HG02852 (cell line): ENCODE measurements around the gene KRTAP9-9.
"Not testable (repeated sequence)": the region's sequence is repeated elsewhere in the genome, so short reads cannot be mapped to it uniquely, and the experiment has no call there.

Source experiments
- ATAC-seq: cut with Tn5 transposase; IDR thresholded peaks from one replicate; pipeline ENCODE4 v1.9.1; 2021; ENCODE audit warnings: mild to moderate bottlenecking, moderate library complexity; ENCODE audit not compliant: unreplicated experiment

Gene KRTAP9-9

GRCh38 chr17:41255381-41256290, at the start of gene KRTAP9-9:
TSS of gene KRTAP9-9 (plus strand) at chr17:41255384.
- ATAC-seq = not testable (repeated sequence)

- ATAC-seq = no peak
These were observed 43.2 kb upstream of the KRTAP9-9 start for GRCh38 chr17:41211845-41212466.

GRCh38 chr17:41212524-41213169, 42.5 kb upstream of the KRTAP9-9 start:
- no peak for ATAC-seq

GRCh38 chr17:41215681-41216080, 39.5 kb upstream of the KRTAP9-9 start:
- ATAC-seq = no peak

- ATAC-seq = no peak
These were observed 31.4 kb upstream of the KRTAP9-9 start for GRCh38 chr17:41223821-41224220.

GRCh38 chr17:41226051-41226450, 29.1 kb upstream of the KRTAP9-9 start:
- no peak for ATAC-seq

GRCh38 chr17:41226598-41227095, 28.5 kb upstream of the KRTAP9-9 start, which contains the start of gene KRTAP9-2:
TSS of gene KRTAP9-2 (plus strand) at chr17:41226648. CDS start at chr17:41226655, 7 bp downstream.
- ATAC-seq = not testable (repeated sequence)

- no peak for ATAC-seq
These were observed 25.1 kb upstream of the KRTAP9-9 start for GRCh38 chr17:41230094-41230493.

GRCh38 chr17:41231731-41232130, 23.5 kb upstream of the KRTAP9-9 start:
- no peak for ATAC-seq

- ATAC-seq = not testable (repeated sequence)
These were observed 22.6 kb upstream of the KRTAP9-9 start, which contains the start of gene KRTAP9-3 for GRCh38 chr17:41232399-41233105. TSS of gene KRTAP9-3 (plus strand) at chr17:41232449. CDS start at chr17:41232502, 53 bp downstream.

GRCh38 chr17:41237116-41237515, 18.1 kb upstream of the KRTAP9-9 start:
- ATAC-seq = not testable (repeated sequence)

- not testable (repeated sequence) for ATAC-seq
These were observed 17.2 kb upstream of the KRTAP9-9 start, which contains the start of gene KRTAP9-8 for GRCh38 chr17:41237949-41238437. TSS of gene KRTAP9-8 (plus strand) at chr17:41237999. CDS start at chr17:41238052, 53 bp downstream.

- ATAC-seq = not testable (repeated sequence)
These were observed 8.0 kb upstream of the KRTAP9-9 start for GRCh38 chr17:41246995-41247787.

GRCh38 chr17:41249637-41250240, 5.4 kb upstream of the KRTAP9-9 start, which contains the start of gene KRTAP9-4:
TSS of gene KRTAP9-4 (plus strand) at chr17:41249687. CDS start at chr17:41249721, 34 bp downstream.
- not testable (repeated sequence) for ATAC-seq

GRCh38 chr17:41251261-41251660, 3.9 kb upstream of the KRTAP9-9 start:
- ATAC-seq = no peak

GRCh38 chr17:41254861-41255260, 323 bp upstream of the KRTAP9-9 start:
- no peak for ATAC-seq

GRCh38 chr17:41256291-41256685, 1.1 kb downstream of the KRTAP9-9 start:
- no peak for ATAC-seq

GRCh38 chr17:41258406-41258805, 3.2 kb downstream of the KRTAP9-9 start:
- ATAC-seq = no peak

GRCh38 chr17:41263212-41263611, 8.0 kb downstream of the KRTAP9-9 start:
- no peak for ATAC-seq
